Activated T-cell treated with anti-CD3 and anti-CD28 coated beads, Interleukin-2, amount 50 U/mL, for 1 hour (primary cell): Measurements from ENCODE around the gene RBM20.
"Not testable (repeated sequence)": the region's sequence is repeated elsewhere in the genome, so short reads cannot be mapped to it uniquely, and the experiment has no call there.

Experiments
- DNase-seq: peaks from one replicate; pipeline ENCODE4 v3.0.0-alpha.2; 2020

The RBM20 gene

DNA sequence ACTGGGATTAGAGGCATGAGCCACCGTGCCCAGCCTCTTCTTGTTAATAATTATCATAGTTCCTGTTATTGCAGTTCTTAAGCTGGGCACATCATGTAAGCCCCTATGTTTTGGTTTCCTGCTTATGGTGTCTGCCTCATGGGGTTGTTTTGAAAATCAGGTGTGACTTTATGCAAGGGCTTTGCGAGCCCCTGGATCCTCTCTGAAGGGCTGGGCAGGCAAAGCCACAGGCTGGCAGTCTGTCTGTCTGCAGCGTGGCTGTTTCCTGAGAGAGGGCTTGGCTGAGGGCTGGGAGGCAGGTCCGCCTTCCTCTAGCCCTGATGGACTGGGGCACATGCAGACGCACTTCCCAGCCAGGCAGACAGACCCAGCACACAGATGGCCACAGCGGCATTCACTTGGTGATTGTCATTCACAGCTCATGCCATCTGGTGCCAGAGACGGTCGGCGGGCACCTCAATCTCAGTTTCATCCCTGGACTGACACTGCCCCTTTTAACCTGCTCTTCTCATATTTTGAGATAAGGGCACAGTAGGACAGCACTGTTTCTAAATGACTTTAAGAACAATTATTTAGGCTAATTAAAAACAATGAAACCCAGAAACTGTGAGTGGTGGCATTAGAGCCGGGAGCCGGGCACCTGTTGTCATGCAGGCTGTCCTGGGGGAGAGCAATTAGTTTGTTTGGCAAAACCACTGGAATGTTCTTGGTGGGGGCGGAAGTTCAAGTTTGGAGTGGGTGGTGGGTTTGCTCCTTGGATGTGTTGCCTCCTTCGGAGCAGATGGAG lies 35.5 kb downstream of the RBM20 start:
- no peak for DNase-seq

DNA sequence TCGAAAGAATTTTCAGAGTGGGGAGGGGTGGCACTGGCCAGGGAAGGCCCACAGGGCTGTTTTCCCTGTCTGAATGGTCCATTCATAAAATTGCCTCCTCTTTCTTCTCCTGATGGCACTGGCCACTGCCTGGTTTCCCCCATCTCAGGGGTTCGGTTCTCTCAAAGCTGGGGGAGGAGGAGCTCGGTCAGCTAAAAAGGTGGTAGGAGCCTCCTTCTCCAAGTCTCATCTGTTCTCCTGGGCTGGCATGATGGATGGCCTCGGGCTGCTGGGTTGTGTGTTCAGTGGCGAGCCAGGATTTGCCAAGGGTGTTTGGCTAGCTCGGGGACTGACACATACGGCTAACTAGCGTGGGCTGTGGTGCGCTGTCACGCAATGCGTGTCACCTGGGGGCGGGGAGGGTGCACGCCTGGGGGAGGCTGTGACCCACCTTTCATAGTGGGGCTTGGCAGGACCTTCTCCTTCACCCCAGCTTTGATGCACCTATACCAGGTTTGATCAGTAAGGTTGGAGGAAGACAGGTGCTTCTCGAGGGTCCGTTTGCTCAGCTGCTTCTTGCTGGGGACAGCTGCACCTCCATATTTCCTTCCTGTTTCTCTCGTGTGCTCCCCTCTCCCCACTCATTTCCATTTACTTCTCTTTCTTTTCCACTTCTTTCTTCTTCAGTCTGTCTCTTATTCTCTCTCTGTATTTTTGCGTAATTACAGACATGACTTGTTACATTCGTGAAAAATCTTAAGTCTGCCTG lies 36.3 kb downstream of the RBM20 start:
- DNase-seq: no peak

GRCh38 chr10:110681023-110681681 lies 37.0 kb downstream of the RBM20 start:
- peak; percentile 27 for DNase-seq

DNA sequence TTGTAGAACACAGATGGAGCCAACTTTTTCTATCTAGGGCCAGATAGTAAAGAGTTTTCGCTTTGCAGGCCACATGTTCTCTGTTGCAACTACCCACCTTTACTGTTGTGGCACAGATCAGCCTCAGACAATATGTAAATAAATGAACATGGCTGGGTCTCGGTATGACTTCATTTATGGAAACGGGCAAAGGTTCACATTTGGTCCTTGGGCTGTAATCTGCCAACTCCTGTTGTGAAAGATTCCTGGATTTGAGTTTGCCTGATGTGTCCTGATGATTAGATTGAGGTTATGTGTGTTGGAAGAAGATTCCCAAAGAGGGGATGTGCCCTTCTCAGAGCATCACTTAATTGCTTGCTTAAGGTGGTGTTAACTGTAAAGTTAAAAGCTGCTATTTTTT lies 38.2 kb downstream of the RBM20 start:
- no peak for DNase-seq

- DNase-seq: no peak
Observed at GRCh38 chr10:110684800-110685446, 40.8 kb downstream of the RBM20 start.

DNA sequence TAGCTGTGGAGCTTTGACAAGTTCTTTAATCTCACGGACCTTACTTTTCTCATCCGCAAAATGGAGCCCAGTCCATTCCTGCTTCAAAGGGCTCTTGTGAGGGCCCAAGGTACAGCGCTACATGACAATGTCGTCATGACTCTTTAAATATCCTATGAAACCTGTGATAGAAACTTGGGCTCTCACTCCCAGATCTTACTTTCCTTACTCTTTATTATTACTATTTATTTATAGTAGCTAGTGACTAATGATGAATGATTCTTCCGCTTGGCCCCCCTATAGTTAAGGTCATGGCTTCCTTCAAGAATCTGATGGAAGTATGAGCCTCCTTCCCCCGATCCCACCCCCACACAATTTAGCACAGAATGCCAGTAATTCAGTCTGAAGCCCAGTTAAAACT lies 41.9 kb downstream of the RBM20 start:
- no peak for DNase-seq

DNA sequence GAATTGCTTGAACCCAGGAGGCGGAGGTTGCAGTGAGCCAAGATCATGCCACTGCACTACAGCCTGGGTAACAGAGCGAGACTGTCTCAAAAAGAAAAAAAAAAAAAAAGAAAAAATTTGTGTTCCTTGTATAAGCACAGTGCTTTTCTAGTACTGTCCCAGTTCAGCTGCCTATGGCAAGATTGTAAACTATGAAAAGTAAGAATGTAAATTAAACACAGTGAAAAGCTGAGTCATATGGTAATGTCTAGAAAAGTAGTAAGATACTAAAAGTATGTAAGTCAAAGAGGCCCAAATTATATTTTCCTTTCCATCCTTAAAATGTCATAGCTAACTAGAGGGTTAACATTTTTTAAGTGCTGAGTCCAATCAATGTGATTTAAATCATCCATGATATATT lies 42.8 kb downstream of the RBM20 start:
- DNase-seq: no peak

- no peak for DNase-seq
Observed at GRCh38 chr10:110687400-110687799, 43.3 kb downstream of the RBM20 start.

GRCh38 chr10:110691139-110691538 lies 47.0 kb downstream of the RBM20 start:
- DNase-seq: no peak

DNA sequence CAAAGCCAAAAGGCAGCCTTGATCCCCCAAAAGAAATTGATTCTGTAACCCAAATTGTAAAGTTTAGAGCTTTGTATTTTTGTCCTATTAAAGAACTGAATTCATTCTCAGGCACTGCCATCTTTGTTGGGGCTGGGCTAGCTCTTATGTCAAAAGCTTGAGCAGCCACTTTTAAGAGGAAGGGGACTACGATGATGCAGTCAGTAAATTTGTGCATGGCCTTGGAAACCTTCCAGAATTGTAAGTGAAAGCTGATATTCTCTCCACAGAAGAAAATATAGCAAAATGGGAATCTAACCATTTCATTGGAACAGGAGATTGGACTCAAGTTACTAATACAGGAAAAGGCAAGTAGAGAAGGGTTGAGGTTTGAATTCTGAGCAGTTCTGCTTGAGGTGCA lies 50.1 kb downstream of the RBM20 start:
- no peak for DNase-seq

- no peak for DNase-seq
Observed at GRCh38 chr10:110694820-110695538, 50.8 kb downstream of the RBM20 start.

DNA sequence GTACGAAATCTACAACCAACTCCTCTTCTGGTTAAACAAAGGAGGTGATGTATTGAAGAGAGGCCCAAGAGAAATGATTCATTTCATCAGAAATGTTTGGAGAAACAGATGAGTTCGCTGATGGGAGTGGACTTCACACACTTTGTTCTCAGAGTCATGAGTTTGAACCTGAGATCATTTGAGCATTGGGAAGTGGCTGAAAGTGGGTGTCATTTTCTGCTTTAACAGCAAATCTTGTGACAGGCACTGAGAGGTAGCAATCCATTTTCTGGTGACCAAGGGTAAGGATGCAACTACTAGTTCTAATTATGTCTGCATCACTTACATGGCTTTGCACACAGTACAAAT lies 51.4 kb downstream of the RBM20 start:
- no peak for DNase-seq

DNA sequence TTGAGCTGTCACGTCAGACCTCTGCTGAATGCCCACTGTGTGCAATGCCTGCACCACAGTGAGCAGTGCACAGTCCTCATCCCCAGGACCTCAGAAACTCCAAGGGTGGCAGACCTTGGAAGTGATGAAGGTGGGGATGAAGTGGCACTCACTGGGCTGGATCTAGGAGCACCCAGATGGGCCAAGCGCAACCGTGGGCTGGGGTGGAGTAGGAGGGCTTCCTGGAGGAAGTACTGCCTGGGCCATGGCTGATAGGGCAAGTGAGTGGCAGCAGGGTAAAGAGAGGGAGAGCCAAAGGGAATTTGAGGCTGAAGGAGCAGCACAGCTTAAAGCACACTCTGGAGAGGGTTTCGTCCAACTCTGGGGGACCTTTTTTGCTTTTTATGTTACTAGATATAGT lies 52.3 kb downstream of the RBM20 start:
- DNase-seq: no peak

DNA sequence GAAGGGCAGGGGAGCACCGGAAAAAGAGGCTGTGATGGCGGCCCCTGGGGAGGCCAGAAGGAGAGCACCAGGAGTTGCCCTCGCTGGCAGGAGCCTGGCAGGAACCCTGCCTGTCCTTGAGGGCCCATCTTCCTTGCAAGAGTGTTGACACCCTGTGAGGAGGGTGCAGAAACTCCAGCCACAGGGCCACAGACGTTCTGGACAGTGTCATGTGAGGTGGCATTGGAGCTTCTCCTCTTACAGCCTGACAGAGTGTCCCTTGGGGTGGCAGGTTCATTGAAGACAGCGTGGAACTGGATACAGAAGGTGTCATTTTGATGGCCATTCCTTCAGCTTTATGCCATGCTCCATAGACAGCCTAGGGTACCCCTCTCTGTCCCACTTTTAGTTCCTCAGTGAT lies 54.2 kb downstream of the RBM20 start:
- no peak for DNase-seq

- DNase-seq: no peak
Observed at GRCh38 chr10:110698782-110699201, 54.7 kb downstream of the RBM20 start.

DNA sequence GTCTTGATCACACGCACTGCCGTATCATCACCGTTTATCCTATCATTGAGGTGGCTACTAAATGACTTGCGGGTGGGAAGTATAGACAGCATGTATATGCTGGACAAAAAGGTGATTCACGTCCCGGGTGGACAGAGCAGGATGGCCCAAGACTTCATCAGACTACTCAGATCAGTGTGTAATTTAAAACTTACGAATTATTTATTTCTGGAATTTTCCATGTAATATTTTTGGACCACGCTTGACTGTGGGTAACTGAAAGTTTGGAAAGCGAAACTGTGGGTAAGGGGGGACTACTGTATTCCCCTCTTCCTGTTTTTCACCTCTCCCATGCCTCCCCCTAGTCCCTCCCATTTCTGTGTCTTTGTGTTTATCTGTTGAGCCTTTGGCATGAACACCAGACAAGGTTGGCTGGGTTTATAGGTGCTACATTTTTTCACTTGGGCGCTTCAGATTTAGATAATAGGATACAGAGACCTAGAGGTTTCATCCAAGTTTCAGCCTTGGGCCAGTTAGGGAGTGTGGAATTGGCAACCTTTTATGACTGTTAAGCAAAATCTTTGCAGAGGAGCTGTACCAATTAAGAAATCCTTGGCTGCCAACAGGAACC lies 55.8 kb downstream of the RBM20 start:
- DNase-seq: no peak

DNA sequence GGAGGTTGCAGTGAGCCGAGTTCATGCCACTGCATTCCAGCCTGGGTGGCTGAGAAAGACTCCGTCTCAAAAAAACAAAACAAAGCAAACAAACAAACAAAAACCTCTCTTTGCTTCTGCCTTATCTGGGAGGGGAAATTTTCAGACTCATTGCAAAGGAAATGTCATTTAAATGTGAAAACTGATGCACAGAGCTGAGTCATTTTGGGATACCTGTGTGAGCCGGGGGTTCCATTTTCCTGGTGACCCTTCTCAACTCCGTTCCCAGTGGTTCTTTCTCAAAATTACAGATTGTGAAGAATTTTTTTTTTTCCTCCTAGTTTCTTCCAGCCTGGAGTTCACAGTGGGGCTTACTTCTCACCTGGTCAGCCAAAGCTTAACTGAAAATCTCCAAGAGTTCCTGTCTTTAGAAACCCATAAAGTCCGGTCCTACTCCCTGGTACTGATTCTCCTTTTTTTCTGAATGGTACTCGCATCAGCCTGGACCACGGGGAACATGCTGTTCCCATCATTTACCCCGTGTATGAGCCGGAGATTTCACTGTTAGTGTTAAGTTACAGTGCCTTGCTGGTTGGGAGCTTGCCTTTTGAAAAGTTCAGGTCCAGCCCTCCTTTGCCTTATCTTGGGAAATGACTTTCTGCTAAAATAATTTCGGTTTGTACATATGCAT lies 56.9 kb downstream of the RBM20 start:
- DNase-seq: no peak

GRCh38 chr10:110701617-110701971 lies 57.5 kb downstream of the RBM20 start:
- no peak for DNase-seq

DNA sequence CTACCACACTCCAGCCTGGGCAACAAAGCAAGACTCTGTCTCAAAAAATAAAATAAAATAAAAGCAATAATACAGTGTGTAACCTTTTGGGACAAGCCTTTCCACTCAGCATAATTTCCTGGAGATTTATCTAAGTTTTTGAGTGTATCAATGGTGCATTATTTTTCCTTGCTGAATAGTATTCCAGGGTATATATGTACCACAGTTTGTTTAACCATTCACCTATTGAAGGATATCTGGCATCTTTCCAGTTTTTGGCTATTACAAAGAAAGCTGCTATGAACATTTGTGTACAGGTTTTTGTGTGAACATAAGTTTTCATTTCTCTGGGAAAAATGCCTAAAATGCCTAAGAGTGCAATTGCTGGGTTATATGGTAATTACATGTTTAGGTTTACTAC lies 59.9 kb downstream of the RBM20 start:
- no peak for DNase-seq

- no peak for DNase-seq
Observed at GRCh38 chr10:110704906-110705476, 60.9 kb downstream of the RBM20 start.

GRCh38 chr10:110705596-110705995 lies 61.5 kb downstream of the RBM20 start:
- not testable (repeated sequence) for DNase-seq

DNA sequence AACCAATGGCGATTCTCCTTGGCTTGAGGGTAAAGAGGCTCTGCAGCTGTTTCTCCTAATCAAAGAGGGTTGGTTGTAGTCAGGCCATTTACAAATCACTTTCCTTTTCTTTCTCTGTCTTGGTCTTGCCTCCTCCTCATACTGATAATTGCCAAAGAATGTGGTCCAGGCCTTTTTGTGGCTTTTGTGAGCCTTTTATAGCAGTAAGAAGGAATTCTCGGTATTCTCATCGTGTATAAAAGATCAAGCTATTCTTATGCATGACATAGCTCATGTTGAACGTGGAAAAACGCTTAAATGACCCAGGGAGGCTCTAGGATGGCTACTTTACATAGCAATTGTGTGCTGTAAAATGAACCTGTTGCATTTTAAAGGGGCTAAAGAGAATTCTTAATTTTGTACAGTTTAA lies 62.6 kb downstream of the RBM20 start:
- DNase-seq: no peak
